ENCODE measurements around the gene MC5R. TPM values are rescaled to one million over a fixed set of nuclear protein-coding genes. Genes with fewer than 3 reads are reported as not detected.

MC5R gene
- total and polyA plus RNA-seq, 10 of the 15 experiments (the other 5 are each of a cell fraction or from before 2014, with no cell fraction given): not detected

GRCh38 chr18:13823707-13824395, at the start of gene MC5R (continued):
- TF ChIP-seq POLR2A (IDR thresholded peaks at IDR 0.05; ENCODE audit: low read depth, low read length) (no peak), CHD2 (IDR thresholded peaks at IDR 0.05; ENCODE audit: borderline replicate concordance, low read depth, low read length) (no peak), POLR2AphosphoS2 (IDR thresholded peaks at IDR 0.05; ENCODE audit: low read depth, low read length) (no peak), ZNF622 (IDR thresholded peaks at IDR 0.05) (no peak), RELA (IDR thresholded peaks at IDR 0.05; ENCODE audit: borderline replicate concordance, partially characterized antibody) (no peak), RAD51 (IDR thresholded peaks at IDR 0.05) (no peak), KDM1A (IDR thresholded peaks at IDR 0.05; ENCODE audit: borderline replicate concordance) (no peak), FOXM1 (IDR thresholded peaks at IDR 0.05; ENCODE audit: low read depth, low read length) (no peak), ETV6 (conservative IDR thresholded peaks at IDR 0.05 in 1 of 2, IDR thresholded peaks at IDR 0.05 in 1 of 2; ENCODE audit: borderline replicate concordance in 1 of 2, low read depth in 1 of 2) (no peak), BACH1 (IDR thresholded peaks at IDR 0.05; ENCODE audit: borderline replicate concordance) (0 out of 2 replicates have a peak, but pooled peaks have one; percentile 39), HDAC6 (IDR thresholded peaks at IDR 0.05; ENCODE audit: unreplicated experiment) (no peak), MAX (IDR thresholded peaks at IDR 0.05; ENCODE audit: low read depth, low read length) (no peak), ZNF207 (IDR thresholded peaks at IDR 0.05; ENCODE audit: borderline replicate concordance) (no peak), RCOR1 (conservative IDR thresholded peaks at IDR 0.05; ENCODE audit: low read depth, low read length) (no peak), ZNF384 (IDR thresholded peaks at IDR 0.05; ENCODE audit: borderline replicate concordance, low read depth, low read length) (no peak), JUND (IDR thresholded peaks at IDR 0.05; ENCODE audit: low read depth, low read length) (no peak), MTA2 (IDR thresholded peaks at IDR 0.05; ENCODE audit: low read depth) (no peak), BCL11A (IDR thresholded peaks at IDR 0.05; ENCODE audit: low read depth, low read length) (no peak), SP1 (IDR thresholded peaks at IDR 0.05; ENCODE audit: low read depth, low read length) (no peak), NR2C2 (IDR thresholded peaks at IDR 0.05; ENCODE audit: borderline replicate concordance, control insufficient read depth, insufficient read length, low read depth) (no peak), BHLHE40 (IDR thresholded peaks at IDR 0.05; ENCODE audit: borderline replicate concordance in 1 of 2, low read depth in 2 of 2, low read length in 1 of 2) (peak in 1 of 2 experiments; percentile 42; a peak in 1 of 4 replicates), IKZF2 (IDR thresholded peaks at IDR 0.05) (no peak), SPI1 (IDR thresholded peaks at IDR 0.05; ENCODE audit: borderline replicate concordance, insufficient read depth, low read depth, low read length) (no peak), SMARCA5 (IDR thresholded peaks at IDR 0.05) (peak; percentile 81; the same call in 1 of the 2 replicates), USF1 (IDR thresholded peaks at IDR 0.05; ENCODE audit: borderline replicate concordance, extremely low read length, insufficient read depth, low read depth, low read length) (no peak)
- TF ChIP-seq, protein P1, sequence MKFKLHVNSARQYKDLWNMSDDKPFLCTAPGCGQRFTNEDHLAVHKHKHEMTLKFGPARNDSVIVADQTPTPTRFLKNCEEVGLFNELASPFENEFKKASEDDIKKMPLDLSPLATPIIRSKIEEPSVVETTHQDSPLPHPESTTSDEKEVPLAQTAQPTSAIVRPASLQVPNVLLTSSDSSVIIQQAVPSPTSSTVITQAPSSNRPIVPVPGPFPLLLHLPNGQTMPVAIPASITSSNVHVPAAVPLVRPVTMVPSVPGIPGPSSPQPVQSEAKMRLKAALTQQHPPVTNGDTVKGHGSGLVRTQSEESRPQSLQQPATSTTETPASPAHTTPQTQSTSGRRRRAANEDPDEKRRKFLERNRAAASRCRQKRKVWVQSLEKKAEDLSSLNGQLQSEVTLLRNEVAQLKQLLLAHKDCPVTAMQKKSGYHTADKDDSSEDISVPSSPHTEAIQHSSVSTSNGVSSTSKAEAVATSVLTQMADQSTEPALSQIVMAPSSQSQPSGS (IDR thresholded peaks at IDR 0.05; ENCODE audit: low read length): no peak
- TF ChIP-seq, protein P2, sequence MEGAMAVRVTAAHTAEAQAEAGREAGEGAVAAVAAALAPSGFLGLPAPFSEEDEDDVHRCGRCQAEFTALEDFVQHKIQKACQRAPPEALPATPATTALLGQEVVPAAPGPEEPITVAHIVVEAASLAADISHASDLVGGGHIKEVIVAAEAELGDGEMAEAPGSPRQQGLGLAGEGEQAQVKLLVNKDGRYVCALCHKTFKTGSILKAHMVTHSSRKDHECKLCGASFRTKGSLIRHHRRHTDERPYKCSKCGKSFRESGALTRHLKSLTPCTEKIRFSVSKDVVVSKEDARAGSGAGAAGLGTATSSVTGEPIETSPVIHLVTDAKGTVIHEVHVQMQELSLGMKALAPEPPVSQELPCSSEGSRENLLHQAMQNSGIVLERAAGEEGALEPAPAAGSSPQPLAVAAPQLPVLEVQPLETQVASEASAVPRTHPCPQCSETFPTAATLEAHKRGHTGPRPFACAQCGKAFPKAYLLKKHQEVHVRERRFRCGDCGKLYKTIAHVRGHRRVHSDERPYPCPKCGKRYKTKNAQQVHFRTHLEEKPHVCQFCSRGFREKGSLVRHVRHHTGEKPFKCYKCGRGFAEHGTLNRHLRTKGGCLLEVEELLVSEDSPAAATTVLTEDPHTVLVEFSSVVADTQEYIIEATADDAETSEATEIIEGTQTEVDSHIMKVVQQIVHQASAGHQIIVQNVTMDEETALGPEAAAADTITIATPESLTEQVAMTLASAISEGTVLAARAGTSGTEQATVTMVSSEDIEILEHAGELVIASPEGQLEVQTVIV (IDR thresholded peaks at IDR 0.05; ENCODE audit: borderline replicate concordance, partially characterized antibody): no peak

All from GM12878 (cell line).